ENCODE results near the gene SPX.

The SPX gene

DNA sequence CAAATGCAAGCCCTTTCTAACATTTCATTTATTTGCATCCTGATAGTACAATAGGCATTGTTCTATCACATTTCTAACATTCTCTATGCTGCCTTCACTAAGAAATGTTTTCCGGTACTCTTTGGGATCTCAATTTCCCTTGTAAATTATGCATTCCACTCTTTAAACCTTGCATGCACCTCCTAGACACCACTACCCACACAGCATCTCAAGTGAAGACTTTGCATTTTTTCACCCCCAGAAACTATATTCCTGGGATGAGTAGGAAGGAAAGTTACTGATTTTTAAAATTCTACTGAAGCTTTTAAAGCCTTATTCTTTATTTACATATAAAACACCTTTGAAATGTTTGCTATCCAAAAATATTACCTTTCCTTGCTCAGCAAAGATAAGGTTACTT lies 51.4 kb downstream of the SPX start:
- no peak for DNase-seq (ENCODE audit: low spot score)

GRCh38 chr12:21580748-21581516 lies 54.8 kb downstream of the SPX start:
- no peak for DNase-seq (ENCODE audit: low spot score)

All from NAMALWA (cell line).